Fibroblast of lung (primary cell): ENCODE data around the gene ZNRF3.
"Not testable (repeated sequence)": the region's sequence is repeated elsewhere in the genome, so short reads cannot be mapped to it uniquely, and the experiment has no call there.

Experiments
- EZH2 ChIP-seq: IDR thresholded peaks from 2 replicates; pipeline ENCODE4 v1.5.1; 2012; ENCODE audit warnings: low read length, control low read depth, mild to moderate bottlenecking; ENCODE audit errors: missing control alignments
- TF ChIP-seq, protein P1 (sequence below), 2 donors: IDR thresholded peaks in 1 of 2; conservative IDR thresholded peaks in 1 of 2; 1 replicate in 1 of 2; 2 replicates in 1 of 2; pipeline ENCODE4 v1.5.1; 2011 to 2012; ENCODE audit warnings: low read length in 2 of 2, control low read depth in 1 of 2, inconsistent platforms in 1 of 2, low read depth in 1 of 2, mild to moderate bottlenecking in 1 of 2

DNA sequence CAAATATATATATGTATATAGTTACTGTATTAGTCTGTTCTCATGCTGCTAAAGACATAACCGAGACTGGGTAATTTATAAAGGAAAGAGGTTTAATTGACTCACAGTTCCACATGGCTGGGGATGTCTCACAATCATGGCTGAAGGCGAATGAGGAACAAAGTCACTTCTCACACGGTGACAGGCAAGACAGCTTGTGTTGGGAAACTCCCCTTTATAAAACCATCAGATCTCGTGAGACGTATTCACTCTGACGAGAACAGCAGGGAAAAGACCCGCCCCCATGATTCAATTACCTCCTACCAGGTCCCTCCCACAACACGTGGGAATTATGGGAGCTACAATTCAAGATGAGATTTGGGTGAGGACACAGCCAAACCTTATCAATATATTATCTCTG, 15.0 kb upstream of the ZNRF3 start:
- TF ChIP-seq, protein P1, sequence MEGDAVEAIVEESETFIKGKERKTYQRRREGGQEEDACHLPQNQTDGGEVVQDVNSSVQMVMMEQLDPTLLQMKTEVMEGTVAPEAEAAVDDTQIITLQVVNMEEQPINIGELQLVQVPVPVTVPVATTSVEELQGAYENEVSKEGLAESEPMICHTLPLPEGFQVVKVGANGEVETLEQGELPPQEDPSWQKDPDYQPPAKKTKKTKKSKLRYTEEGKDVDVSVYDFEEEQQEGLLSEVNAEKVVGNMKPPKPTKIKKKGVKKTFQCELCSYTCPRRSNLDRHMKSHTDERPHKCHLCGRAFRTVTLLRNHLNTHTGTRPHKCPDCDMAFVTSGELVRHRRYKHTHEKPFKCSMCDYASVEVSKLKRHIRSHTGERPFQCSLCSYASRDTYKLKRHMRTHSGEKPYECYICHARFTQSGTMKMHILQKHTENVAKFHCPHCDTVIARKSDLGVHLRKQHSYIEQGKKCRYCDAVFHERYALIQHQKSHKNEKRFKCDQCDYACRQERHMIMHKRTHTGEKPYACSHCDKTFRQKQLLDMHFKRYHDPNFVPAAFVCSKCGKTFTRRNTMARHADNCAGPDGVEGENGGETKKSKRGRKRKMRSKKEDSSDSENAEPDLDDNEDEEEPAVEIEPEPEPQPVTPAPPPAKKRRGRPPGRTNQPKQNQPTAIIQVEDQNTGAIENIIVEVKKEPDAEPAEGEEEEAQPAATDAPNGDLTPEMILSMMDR (conservative IDR thresholded peaks at IDR 0.05 in 1 of 2, IDR thresholded peaks at IDR 0.05 in 1 of 2; ENCODE audit: low read depth in 1 of 2, low read length in 2 of 2): not testable (repeated sequence)
- TF ChIP-seq EZH2: not testable (repeated sequence)
